22Rv1 (cell line): Measurements from ENCODE around the gene CAMTA1.
"Not testable (repeated sequence)": the region's sequence is repeated elsewhere in the genome, so short reads cannot be mapped to it uniquely, and the experiment has no call there.

ENCODE experiments used
- H3K27ac ChIP-seq: fragments of 450-650 bp; 2 replicates; pipeline ENCODE4 v1.5.1; 2017
- CTCF ChIP-seq: fragments of 450-650 bp; IDR thresholded peaks from 2 replicates; pipeline ENCODE4 v1.5.1; 2017; ENCODE audit warnings: mild to moderate bottlenecking
- ZFX ChIP-seq: fragments of 450-650 bp; IDR thresholded peaks from 2 replicates; pipeline ENCODE4 v1.6.1; 2017; ENCODE audit warnings: antibody characterized with exemption, borderline replicate concordance

Gene CAMTA1

DNA sequence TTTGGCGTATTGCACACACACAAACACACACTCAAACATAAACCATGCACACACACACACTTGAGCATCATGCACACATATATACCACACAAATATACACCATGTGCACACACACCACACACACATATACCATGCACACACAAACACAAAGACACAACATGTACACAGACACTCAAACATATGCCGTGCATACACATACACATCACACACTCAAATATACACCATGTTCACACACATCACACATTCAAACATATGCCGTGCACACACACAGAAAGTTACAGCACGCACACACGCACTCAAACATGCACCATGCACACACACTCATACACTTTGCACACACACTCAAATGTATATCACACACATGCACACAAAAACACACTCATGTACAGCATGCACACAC is 361.5 kb downstream of the CAMTA1 start:
- H3K27ac ChIP-seq: no peak overlapping the region
- TF ChIP-seq ZFX (no peak), CTCF (no peak)

DNA sequence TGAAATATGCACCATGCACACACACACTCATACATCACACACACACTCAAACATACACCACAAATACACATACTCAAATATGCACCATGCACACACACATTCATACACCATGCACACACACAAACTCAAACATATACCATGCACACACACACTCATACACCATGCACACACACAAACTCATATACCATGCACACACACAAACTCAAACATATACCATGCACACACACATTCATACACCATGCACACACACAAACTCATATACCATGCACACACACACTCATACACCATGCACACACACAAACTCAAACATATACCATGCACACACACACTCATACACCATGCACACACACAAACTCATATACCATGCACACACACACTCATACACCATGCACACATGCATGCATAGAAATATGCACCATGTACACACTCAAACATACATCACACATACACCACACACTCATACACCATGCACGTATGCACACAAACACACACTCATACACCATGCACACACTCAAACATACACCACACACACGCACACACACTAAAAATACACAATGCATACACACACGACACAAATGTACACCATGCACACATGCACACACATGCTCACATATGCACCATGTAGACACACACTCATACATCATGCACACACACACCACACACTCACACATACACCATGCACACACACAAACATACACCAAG is 362.5 kb downstream of the CAMTA1 start:
- not testable (repeated sequence) for H3K27ac ChIP-seq

DNA sequence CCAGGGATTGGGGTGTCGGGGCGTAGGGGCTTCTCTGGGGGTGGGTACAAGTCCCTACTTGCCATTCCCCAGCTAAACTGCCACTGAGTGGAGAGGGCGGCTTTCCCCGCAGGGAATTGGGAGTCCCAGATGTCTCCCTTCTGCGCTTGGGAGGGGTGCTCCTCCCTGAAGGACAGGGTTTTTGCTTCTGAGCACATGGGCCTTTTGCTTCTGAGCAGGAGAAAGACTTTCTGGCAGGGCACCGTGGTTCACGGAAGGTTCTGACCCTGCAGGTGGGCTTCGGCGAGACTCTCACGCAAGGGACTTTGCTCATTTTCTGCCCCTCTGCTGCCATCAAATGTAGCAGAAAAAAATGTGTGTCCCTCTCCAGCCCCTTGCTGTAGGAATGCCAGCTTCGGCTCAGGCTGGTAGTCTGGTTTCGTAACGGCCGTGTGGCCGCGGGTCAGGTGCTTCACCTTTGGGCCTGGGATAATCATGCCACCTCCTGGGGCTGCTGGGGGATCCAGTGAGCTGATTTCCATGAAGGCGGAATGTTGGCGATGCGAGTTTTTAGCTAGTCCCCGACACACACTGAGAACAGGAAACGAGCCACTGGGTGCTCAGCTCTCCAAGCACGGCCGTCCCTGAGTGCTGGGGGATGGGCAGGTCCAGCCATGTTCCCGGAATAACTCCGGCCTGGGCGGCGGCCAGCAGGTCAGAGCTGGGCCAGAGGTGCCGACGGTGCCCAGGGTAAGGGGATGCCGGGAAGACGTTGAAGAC is 364.0 kb downstream of the CAMTA1 start:
- H3K27ac ChIP-seq: no peak overlapping the region
- TF ChIP-seq ZFX (no peak), CTCF (no peak)

DNA sequence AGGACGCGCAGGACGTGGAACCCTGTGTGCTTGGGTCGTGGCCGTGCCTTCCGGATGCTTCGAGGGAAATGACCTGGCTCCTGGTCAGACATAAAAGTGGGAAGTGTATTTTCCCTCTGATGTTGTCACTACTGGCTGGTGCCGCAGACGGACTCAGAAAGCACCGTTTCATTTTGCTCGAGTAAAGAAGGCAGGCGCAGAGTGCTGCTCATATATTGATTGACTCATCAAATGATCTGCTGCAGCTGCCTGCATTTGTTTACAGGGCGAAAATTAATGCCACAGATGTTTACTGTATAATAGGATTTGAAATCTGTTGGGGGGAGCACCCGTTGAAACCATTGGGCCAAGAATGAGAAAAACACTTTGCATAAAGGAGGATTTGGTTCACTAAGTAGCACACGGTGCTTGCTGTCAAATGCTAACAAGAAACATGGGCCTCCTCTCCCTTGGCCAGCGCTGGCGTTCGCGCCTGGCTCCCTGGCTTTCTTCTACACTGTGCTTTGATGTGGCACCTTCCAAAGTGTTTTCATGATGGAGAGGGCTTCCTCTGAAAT is 365.5 kb downstream of the CAMTA1 start:
- H3K27ac ChIP-seq: no peak overlapping the region
- TF ChIP-seq ZFX (no peak), CTCF (no peak)

DNA sequence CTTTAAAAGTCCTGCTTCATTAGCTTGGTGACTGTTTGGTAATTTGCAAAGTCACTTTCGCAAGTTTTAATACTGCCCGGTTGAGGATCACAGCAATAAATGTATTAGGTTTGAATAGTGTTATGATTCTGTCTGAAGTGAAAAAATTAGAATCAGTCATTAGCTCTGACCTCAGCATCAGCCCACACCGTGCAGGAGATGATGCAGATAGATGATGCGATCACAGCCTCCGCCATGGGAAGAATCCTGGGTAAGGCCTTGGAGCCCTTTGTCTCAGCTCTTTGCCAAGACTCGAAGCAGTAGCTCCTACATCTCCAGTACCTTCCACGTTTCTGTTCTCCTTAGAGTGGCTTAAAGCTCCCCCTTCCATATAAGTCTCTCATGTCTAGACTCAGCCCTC is 366.7 kb downstream of the CAMTA1 start:
- TF ChIP-seq CTCF (no peak), ZFX (no peak)
- no peak overlapping the region for H3K27ac ChIP-seq

DNA sequence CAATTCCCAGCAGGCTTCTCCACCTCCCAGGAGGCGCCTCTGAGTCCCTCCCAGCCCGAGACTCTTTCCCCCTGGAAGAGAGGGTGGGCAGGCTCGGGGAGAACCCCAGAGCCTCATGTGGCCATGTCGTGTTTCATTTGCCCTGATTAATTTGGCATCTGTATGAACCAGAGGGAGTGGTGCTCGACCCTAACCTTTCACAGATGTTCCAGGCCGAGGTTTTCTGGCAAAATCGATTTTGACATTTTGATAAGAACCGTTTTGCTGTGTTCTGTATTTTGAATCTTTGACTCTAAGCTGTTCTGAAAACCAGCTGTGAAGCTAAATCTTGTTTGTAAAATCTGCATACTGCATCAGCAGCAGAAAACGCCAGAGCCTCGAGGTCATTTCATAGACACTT is 367.4 kb downstream of the CAMTA1 start:
- TF ChIP-seq ZFX: no peak
- no peak for TF ChIP-seq CTCF

DNA sequence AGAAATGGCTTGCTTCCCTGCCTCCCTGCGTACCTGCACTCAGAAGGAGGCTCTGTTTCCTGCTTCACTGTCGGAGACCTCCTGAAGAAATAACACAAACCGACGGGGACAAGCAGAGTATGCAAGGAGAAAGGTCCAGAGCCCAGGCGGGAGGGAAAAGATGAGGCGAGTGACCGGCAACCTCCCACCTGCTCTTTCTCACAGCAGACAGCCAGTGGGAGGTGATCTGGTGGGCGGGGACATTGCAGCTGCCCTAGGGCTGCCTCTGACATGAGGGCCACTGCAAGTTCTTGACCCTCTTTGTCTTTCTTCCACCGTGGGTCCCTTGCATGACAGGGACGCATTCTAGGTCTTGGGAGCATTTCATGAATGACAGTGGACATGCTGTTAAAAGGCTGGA is 368.2 kb downstream of the CAMTA1 start:
- H3K27ac ChIP-seq: no peak overlapping the region
- TF ChIP-seq CTCF (no peak), ZFX (no peak)

More for the DNA sequence above, 367.4 kb downstream of the CAMTA1 start:
- H3K27ac ChIP-seq: no peak overlapping the region
